Measurements from ENCODE around the gene NUP107. TPM values are rescaled to one million over a fixed set of nuclear protein-coding genes. Genes with fewer than 3 reads are reported as not detected.

The NUP107 gene
- total RNA-seq, 1 experiment from 2014 or later: 132 TPM

DNA sequence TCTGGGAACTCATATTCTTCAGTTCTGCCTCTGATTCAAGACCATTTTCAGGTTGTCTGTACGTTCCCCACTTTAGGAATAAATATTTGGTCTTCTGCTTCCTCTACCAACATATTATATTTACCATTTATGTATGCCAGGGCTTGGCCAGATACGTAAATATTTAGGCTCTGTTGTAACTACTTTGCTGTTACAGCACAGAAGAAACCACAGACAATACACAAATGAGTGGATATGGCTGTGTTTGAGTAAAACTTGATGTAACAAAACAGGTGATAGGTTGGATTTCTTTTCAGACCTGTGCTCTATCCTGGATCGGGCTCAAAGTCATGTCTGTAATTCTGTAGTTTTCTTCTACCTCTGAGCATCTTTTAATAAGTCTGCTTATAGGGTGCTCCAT lies 38.6 kb upstream of the NUP107 start (continued):
- TF ChIP-seq IRF1 (CRISPR knock-in tag; IDR thresholded peaks at IDR 0.05): no peak
- TF ChIP-seq NR2C2 (CRISPR knock-in tag; IDR thresholded peaks at IDR 0.05): no peak
- TF ChIP-seq ZNF263 (CRISPR knock-in tag; IDR thresholded peaks at IDR 0.05; ENCODE audit: low read depth): no peak
- TF ChIP-seq TEAD1 (CRISPR knock-in tag; IDR thresholded peaks at IDR 0.05): no peak
- no peak for TF ChIP-seq PREB (CRISPR knock-in tag; IDR thresholded peaks at IDR 0.05; ENCODE audit: borderline replicate concordance)

DNA sequence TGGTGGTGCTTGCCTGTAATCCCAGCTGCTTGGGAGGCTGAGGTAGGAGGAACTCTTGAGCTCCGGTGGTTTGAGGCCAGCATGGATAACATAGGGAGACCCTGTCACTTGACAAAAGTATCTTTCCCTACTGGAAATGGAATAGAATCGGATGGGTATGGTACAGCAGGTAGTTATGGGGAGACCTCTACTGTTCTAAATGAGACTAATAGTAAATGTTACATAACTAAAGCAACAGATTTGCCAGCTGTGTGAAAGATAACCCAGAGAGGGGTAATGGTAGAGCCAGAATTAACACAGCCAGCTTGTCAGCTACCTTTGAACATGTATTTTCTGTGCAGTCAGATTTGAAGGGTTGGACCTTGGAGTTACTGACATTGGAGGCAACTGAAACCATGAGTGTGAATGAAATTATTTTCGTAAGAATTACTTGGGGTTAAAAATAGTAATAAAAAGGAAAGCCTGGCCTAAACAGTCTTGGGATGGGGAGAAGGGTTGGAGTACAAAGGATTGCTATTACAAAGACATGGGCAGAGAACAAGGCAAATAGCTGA lies 21.7 kb upstream of the NUP107 start:
- Mint-ChIP-seq H3K9me3 (no peaks in the 10 kb centered on the region), H3K27me3 (ENCODE audit: low read depth) (no peaks in the 10 kb centered on the region), H3K4me1 (peaks cover 17% of the 10 kb centered on the region), H3K27ac (no peak overlapping the region), H3K36me3 (peaks cover 3% of the 10 kb centered on the region), H3K4me3 (no peak overlapping the region)
- ATAC-seq (no peak), DNase-seq (ENCODE audit: low spot score) (no peak)
- TF ChIP-seq ELF4 (CRISPR knock-in tag; IDR thresholded peaks at IDR 0.05; ENCODE audit: low read depth) (no peak), FOXP1 (CRISPR knock-in tag; IDR thresholded peaks at IDR 0.05; ENCODE audit: borderline replicate concordance) (no peak), NR3C1 (CRISPR knock-in tag; conservative IDR thresholded peaks at IDR 0.05; ENCODE audit: low read depth) (no peak), PREB (CRISPR knock-in tag; IDR thresholded peaks at IDR 0.05; ENCODE audit: borderline replicate concordance) (no peak), ZNF138 (CRISPR knock-in tag; conservative IDR thresholded peaks at IDR 0.05) (no peak), NFYB (CRISPR knock-in tag; conservative IDR thresholded peaks at IDR 0.05; ENCODE audit: low read depth) (no peak), CREB1 (CRISPR knock-in tag; IDR thresholded peaks at IDR 0.05) (no peak), KAT7 (CRISPR knock-in tag; IDR thresholded peaks at IDR 0.05; ENCODE audit: borderline replicate concordance) (no peak), MAX (CRISPR knock-in tag; IDR thresholded peaks at IDR 0.05) (no peak), ZBTB21 (CRISPR knock-in tag; IDR thresholded peaks at IDR 0.05; ENCODE audit: borderline replicate concordance) (no peak), ZNF416 (CRISPR knock-in tag; IDR thresholded peaks at IDR 0.05) (no peak), ESRRA (CRISPR knock-in tag; IDR thresholded peaks at IDR 0.05; ENCODE audit: borderline replicate concordance) (no peak)
- TF ChIP-seq, protein P1, sequence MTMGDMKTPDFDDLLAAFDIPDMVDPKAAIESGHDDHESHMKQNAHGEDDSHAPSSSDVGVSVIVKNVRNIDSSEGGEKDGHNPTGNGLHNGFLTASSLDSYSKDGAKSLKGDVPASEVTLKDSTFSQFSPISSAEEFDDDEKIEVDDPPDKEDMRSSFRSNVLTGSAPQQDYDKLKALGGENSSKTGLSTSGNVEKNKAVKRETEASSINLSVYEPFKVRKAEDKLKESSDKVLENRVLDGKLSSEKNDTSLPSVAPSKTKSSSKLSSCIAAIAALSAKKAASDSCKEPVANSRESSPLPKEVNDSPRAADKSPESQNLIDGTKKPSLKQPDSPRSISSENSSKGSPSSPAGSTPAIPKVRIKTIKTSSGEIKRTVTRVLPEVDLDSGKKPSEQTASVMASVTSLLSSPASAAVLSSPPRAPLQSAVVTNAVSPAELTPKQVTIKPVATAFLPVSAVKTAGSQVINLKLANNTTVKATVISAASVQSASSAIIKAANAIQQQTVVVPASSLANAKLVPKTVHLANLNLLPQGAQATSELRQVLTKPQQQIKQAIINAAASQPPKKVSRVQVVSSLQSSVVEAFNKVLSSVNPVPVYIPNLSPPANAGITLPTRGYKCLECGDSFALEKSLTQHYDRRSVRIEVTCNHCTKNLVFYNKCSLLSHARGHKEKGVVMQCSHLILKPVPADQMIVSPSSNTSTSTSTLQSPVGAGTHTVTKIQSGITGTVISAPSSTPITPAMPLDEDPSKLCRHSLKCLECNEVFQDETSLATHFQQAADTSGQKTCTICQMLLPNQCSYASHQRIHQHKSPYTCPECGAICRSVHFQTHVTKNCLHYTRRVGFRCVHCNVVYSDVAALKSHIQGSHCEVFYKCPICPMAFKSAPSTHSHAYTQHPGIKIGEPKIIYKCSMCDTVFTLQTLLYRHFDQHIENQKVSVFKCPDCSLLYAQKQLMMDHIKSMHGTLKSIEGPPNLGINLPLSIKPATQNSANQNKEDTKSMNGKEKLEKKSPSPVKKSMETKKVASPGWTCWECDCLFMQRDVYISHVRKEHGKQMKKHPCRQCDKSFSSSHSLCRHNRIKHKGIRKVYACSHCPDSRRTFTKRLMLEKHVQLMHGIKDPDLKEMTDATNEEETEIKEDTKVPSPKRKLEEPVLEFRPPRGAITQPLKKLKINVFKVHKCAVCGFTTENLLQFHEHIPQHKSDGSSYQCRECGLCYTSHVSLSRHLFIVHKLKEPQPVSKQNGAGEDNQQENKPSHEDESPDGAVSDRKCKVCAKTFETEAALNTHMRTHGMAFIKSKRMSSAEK (CRISPR knock-in tag; IDR thresholded peaks at IDR 0.05; ENCODE audit: borderline replicate concordance): no peak
- TF ChIP-seq, protein P2, sequence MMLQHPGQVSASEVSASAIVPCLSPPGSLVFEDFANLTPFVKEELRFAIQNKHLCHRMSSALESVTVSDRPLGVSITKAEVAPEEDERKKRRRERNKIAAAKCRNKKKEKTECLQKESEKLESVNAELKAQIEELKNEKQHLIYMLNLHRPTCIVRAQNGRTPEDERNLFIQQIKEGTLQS (CRISPR knock-in tag; conservative IDR thresholded peaks at IDR 0.05): no peak
- TF ChIP-seq, protein P3, sequence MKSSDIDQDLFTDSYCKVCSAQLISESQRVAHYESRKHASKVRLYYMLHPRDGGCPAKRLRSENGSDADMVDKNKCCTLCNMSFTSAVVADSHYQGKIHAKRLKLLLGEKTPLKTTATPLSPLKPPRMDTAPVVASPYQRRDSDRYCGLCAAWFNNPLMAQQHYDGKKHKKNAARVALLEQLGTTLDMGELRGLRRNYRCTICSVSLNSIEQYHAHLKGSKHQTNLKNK (CRISPR knock-in tag; IDR thresholded peaks at IDR 0.05): no peak
- ChIA-PET CTCF (interaction anchor here (1.2 kb wide), 1 partner anchor 306 kb away, joined by 4 read pairs; no protein-coding TSS in a partner anchor), POLR2A (no interaction called here)
